PC-9 (cell line): ENCODE data around the gene ZNF576.

Source experiments
- EZH2 ChIP-seq: fragments of 200-600 bp; sonication (generic); IDR thresholded peaks from 2 replicates; pipeline ENCODE4 v1.8.0; 2017; ENCODE audit warnings: antibody characterized with exemption, low read depth
- TF ChIP-seq, protein P1 (sequence below): fragments of 200-600 bp; sonication (generic); conservative IDR thresholded peaks from 2 replicates; pipeline ENCODE4 v1.6.1; 2017; ENCODE audit warnings: mixed run types, antibody characterized with exemption, mild to moderate bottlenecking, moderate library complexity

DNA sequence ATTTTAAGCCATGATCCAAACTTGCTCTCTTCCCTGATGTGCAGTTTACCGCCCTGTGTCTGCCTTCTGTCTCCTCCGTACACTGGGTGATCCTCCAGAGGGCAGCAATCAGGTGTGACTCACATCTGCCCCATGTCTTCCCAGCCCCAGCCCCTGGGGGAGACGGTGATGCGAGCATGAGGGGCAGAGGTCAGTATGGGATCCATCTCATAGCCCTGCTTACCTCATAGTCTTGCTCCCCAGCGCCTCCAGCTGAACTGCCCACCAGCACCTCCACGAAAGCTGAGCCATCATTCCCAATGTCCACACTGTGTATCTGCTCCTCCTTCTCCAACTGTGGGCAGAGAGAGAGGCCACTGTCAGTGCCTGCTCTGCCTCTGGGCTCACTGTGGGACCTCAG, 35.7 kb upstream of the ZNF576 start:
- TF ChIP-seq, protein P1, sequence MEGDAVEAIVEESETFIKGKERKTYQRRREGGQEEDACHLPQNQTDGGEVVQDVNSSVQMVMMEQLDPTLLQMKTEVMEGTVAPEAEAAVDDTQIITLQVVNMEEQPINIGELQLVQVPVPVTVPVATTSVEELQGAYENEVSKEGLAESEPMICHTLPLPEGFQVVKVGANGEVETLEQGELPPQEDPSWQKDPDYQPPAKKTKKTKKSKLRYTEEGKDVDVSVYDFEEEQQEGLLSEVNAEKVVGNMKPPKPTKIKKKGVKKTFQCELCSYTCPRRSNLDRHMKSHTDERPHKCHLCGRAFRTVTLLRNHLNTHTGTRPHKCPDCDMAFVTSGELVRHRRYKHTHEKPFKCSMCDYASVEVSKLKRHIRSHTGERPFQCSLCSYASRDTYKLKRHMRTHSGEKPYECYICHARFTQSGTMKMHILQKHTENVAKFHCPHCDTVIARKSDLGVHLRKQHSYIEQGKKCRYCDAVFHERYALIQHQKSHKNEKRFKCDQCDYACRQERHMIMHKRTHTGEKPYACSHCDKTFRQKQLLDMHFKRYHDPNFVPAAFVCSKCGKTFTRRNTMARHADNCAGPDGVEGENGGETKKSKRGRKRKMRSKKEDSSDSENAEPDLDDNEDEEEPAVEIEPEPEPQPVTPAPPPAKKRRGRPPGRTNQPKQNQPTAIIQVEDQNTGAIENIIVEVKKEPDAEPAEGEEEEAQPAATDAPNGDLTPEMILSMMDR, result no peak
- no peak for TF ChIP-seq EZH2
